IMR-90 (cell line): ENCODE results near the gene RNPC3. TPM values are rescaled to one million over a fixed set of nuclear protein-coding genes. Genes with fewer than 3 reads are reported as not detected.

Source experiments
- ATAC-seq: fragments of 200-7000 bp; cut with Tn5 transposase; 2 replicates; pipeline ENCODE4 v1.9.1; 2020; ENCODE audit warnings: low read depth, mild to moderate bottlenecking, moderate library complexity
- BruUV-seq: library from RNA; stranded (reverse); fragments of 400-500 nt; replicated peaks from 2 replicates; lab custom pipeline; 2021; lab: Mats Ljungman, UMichigan
- CTCF ChIA-PET: fragments of 300-600 bp; formaldehyde crosslinking; extraction: SDS; loops from one replicate; lab custom pipeline; 2021; ENCODE audit warnings: antibody characterized with exemption; lab: Yijun Ruan, JAX
- POLR2A ChIA-PET: fragments of 300-600 bp; sonication (Branson Sonifier 250); formaldehyde crosslinking; loops from one replicate; lab custom pipeline; 2022; ENCODE audit warnings: antibody characterized with exemption; ENCODE audit not compliant: unreplicated experiment; lab: Charles Lee
- DNase-seq: peaks from one replicate; pipeline ENCODE4 v3.0.0; 2013
- H2AFZ ChIP-seq: replicated peaks from 2 replicates; pipeline ENCODE3; 2013; ENCODE audit warnings: low read length, mild to moderate bottlenecking; ENCODE audit not compliant: poor library complexity
- H2AK5ac ChIP-seq: 2 replicates; pipeline ENCODE4 v1.6.1; 2013; ENCODE audit warnings: low read depth, low read length, inconsistent platforms
- H2AK9ac ChIP-seq: replicated peaks from 2 replicates; pipeline ENCODE3; 2013; ENCODE audit warnings: mild to moderate bottlenecking, low read depth, low read length, moderate library complexity; ENCODE audit not compliant: poor library complexity
- H2BK120ac ChIP-seq: 2 replicates; pipeline ENCODE4 v1.6.1; 2013; ENCODE audit warnings: low read depth, low read length, inconsistent platforms
- H2BK15ac ChIP-seq: 3 replicates; pipeline ENCODE4 v1.6.1; 2013; ENCODE audit warnings: low read depth, low read length, inconsistent platforms
- H2BK20ac ChIP-seq: 2 replicates; pipeline ENCODE4 v1.6.1; 2013; ENCODE audit warnings: low read depth, mild to moderate bottlenecking, inconsistent platforms, low read length, moderate library complexity
- H2BK5ac ChIP-seq: 2 replicates; pipeline ENCODE4 v1.6.1; 2013; ENCODE audit warnings: mild to moderate bottlenecking, low read depth, low read length, inconsistent platforms; ENCODE audit not compliant: poor library complexity, severe bottlenecking
- H3K14ac ChIP-seq: replicated peaks from 2 replicates; pipeline ENCODE4 v1.6.1; 2013; ENCODE audit warnings: low read depth, low read length, inconsistent platforms
- H3K18ac ChIP-seq: 2 replicates; pipeline ENCODE4 v1.6.1; 2013; ENCODE audit warnings: low read depth, low read length, control low read depth
- H3K23ac ChIP-seq: 2 replicates; pipeline ENCODE4 v1.6.1; 2013; ENCODE audit warnings: low read depth, low read length, inconsistent platforms
- H3K27ac ChIP-seq: 2 replicates; pipeline ENCODE4 v1.5.1; 2013; ENCODE audit warnings: mild to moderate bottlenecking, control low read depth, low read length; ENCODE audit not compliant: insufficient read depth
- H3K27me3 ChIP-seq: 2 replicates; pipeline ENCODE4 v1.6.1; 2013; ENCODE audit warnings: low read length; ENCODE audit not compliant: control insufficient read depth, insufficient read depth
- H3K36me3 ChIP-seq: 2 replicates; pipeline ENCODE4 v1.6.1; 2013; ENCODE audit warnings: low read length, mixed read lengths; ENCODE audit not compliant: control insufficient read depth, insufficient read depth
- H3K4ac ChIP-seq: 2 replicates; pipeline ENCODE4 v1.6.1; 2013; ENCODE audit warnings: low read depth, low read length, inconsistent platforms
- H3K4me1 ChIP-seq: 2 replicates; pipeline ENCODE4 v1.6.1; 2013; ENCODE audit warnings: low read length, mixed read lengths; ENCODE audit not compliant: control insufficient read depth, insufficient read depth
- H3K4me2 ChIP-seq: 2 replicates; pipeline ENCODE4 v1.6.1; 2013; ENCODE audit warnings: low read depth, mild to moderate bottlenecking, control low read depth, low read length, moderate library complexity
- H3K4me3 ChIP-seq: 2 replicates; pipeline ENCODE4 v1.5.1; 2013; ENCODE audit warnings: low read depth, mild to moderate bottlenecking, control low read depth, low read length, moderate library complexity; ENCODE audit not compliant: insufficient read depth
- H3K56ac ChIP-seq: 2 replicates; pipeline ENCODE4 v1.6.1; 2013; ENCODE audit warnings: low read length, inconsistent platforms; ENCODE audit not compliant: insufficient read depth; ENCODE audit errors: extremely low read depth
- H3K79me1 ChIP-seq, 2 experiments: 2 replicates each; pipeline ENCODE4 v1.6.1; 2013; ENCODE audit warnings: low read length in 2 of 2, inconsistent platforms in 1 of 2, low read depth in 1 of 2
- H3K9ac ChIP-seq: 2 replicates; pipeline ENCODE4 v1.6.1; 2013; ENCODE audit warnings: low read depth, low read length, control low read depth
- H3K9me1 ChIP-seq: 2 replicates; pipeline ENCODE4 v1.6.1; 2013; ENCODE audit warnings: low read length, inconsistent platforms; ENCODE audit not compliant: insufficient read depth
- H3K9me3 ChIP-seq: 2 replicates; pipeline ENCODE4 v1.6.1; 2013; ENCODE audit warnings: low read length; ENCODE audit not compliant: control insufficient read depth, insufficient read depth
- H4K20me1 ChIP-seq: 2 replicates; pipeline ENCODE4 v1.6.1; 2013; ENCODE audit warnings: low read length, inconsistent platforms; ENCODE audit not compliant: insufficient read depth
- H4K5ac ChIP-seq: 2 replicates; pipeline ENCODE4 v1.6.1; 2013; ENCODE audit warnings: mild to moderate bottlenecking, low read depth, low read length, control low read depth
- H4K8ac ChIP-seq, 2 experiments: 2 replicates each; pipeline ENCODE4 v1.6.1; 2013; ENCODE audit warnings: low read depth in 2 of 2, low read length in 2 of 2, control low read depth in 1 of 2, inconsistent platforms in 1 of 2
- H4K91ac ChIP-seq: 2 replicates; pipeline ENCODE4 v1.6.1; 2013; ENCODE audit warnings: low read depth, low read length, inconsistent platforms; ENCODE audit not compliant: insufficient read depth
- BHLHE40 ChIP-seq: fragments of 150-350 bp; IDR thresholded peaks from 2 replicates; pipeline ENCODE4 v1.6.1; 2016; ENCODE audit warnings: mild to moderate bottlenecking, low read depth, low read length
- CHD1 ChIP-seq: IDR thresholded peaks from 2 replicates; pipeline ENCODE4 v1.6.1; 2012; ENCODE audit warnings: low read depth, low read length, improper control_type of control experiment
- FOS ChIP-seq: fragments of 150-350 bp; IDR thresholded peaks from 2 replicates; pipeline ENCODE4 v1.6.1; 2016; ENCODE audit warnings: low read depth, low read length
- MAFK ChIP-seq: IDR thresholded peaks from 2 replicates; pipeline ENCODE4 v1.6.1; 2012; ENCODE audit warnings: low read depth, low read length, improper control_type of control experiment
- MAZ ChIP-seq: IDR thresholded peaks from 2 replicates; pipeline ENCODE4 v1.6.1; 2012; ENCODE audit warnings: low read depth, mild to moderate bottlenecking, low read length, improper control_type of control experiment, moderate library complexity, borderline replicate concordance
- NFE2L2 ChIP-seq: fragments of 150-350 bp; IDR thresholded peaks from 2 replicates; pipeline ENCODE4 v1.6.1; 2016; ENCODE audit warnings: low read depth, mild to moderate bottlenecking, low read length
- RAD21 ChIP-seq: IDR thresholded peaks from 2 replicates; pipeline ENCODE4 v1.6.1; 2012; ENCODE audit warnings: low read length, improper control_type of control experiment
- RFX5 ChIP-seq: IDR thresholded peaks from 2 replicates; pipeline ENCODE4 v1.8.0; 2012; ENCODE audit warnings: low read depth, mild to moderate bottlenecking, low read length, moderate library complexity
- SMC3 ChIP-seq: fragments of 150-350 bp; IDR thresholded peaks from 2 replicates; pipeline ENCODE4 v1.6.1; 2016; ENCODE audit warnings: low read depth, mild to moderate bottlenecking, antibody characterized with exemption, low read length, moderate library complexity
- WGBS, 2 experiments: methylation state at CpG; one replicate each; pipeline versions ENCODE4 v1.1.5 to v1.1.7; 2013; ENCODE audit warnings: missing lambda C conversion rate in 2 of 2; ENCODE audit not compliant: insufficient read length in 1 of 2; ENCODE audit errors: extremely low coverage in 2 of 2; 5-methylcytosine and 5-hydroxymethylcytosine counted together
- dilution Hi-C: fragments of 300-500 bp; cut with HindIII; formaldehyde crosslinking; loops from one replicate; pipeline ENCODE4 v1.14.3; 2018; ENCODE audit warnings: low sequenced_read_pairs; ENCODE audit not compliant: unreplicated experiment
- in situ Hi-C: fragments of 300-500 bp; cut with MboI; formaldehyde crosslinking; loops from 3 replicates; pipeline ENCODE4 v1.14.3; 2019; ENCODE audit warnings: low sequenced_read_pairs, inconsistent platforms, mixed read lengths
- intact Hi-C: fragments of 100-400 bp; cut with micrococcal nuclease; formaldehyde crosslinking; loops from 2 replicates; pipeline ENCODE4 v1.10.0; 2022
- polyA plus RNA-seq, 3 experiments: library from polyadenylated mRNA; depleted of rRNA; stranded (reverse); fragments of >200 nt; gene quantifications; 2 replicates each; pipeline ENCODE4 v1.2.3, GENCODE V29; 2012; ENCODE audit warnings: low replicate concordance in 1 of 3
- total RNA-seq: library from RNA; depleted of rRNA; stranded (reverse); fragments of >200 nt; gene quantifications from 2 replicates; pipeline ENCODE4 v1.2.3, GENCODE V29; 2012

Gene RNPC3
- total and polyA plus RNA-seq, 2 of the 4 experiments (the other 2 are of a cell fraction) = 3.8 to 9.9 TPM

DNA sequence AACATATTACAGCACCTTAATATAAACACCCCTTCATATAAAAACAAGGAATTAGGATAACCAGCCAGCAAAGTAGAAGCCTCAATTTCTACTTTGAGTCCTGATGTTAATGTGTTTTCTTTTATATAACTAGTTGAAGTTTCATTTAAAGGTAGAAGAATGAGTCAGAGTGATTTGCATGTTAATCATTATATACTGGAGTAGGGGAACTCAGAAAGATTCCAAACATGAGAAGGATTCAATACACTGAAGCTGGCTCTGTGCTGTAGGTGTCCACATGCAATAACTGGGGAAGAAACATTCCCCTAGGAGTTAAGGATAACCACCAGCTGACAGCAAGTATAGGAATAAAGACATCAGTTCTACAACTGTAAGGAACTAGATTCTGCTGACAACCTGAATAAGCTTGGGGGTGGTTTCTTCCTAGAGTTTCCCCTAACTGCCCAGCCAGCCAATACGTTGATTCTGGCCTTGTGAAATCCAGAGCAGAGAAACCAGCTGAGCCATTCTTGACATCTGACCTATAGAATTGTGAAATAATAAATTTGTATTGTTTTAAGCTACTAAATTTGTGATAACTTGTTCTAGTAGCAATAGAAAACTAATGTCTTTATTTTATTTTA is 33.4 kb upstream of the RNPC3 start:
- Histone ChIP-seq H3K14ac (no peak overlapping the region), H4K5ac (no peak overlapping the region), H3K23ac (no peak overlapping the region), H4K8ac (no peak overlapping the region), H3K27me3 (no peaks in the 10 kb centered on the region), H3K9me1 (no peaks in the 10 kb centered on the region), H2BK5ac (no peak overlapping the region), H3K79me1 (no peaks in the 10 kb centered on the region), H3K4me1 (no peaks in the 10 kb centered on the region), H3K4me2 (no peak overlapping the region), H3K4me3 (no peak overlapping the region), H2BK15ac (no peak overlapping the region), H4K20me1 (no peaks in the 10 kb centered on the region), H3K36me3 (no peaks in the 10 kb centered on the region), H3K18ac (no peak overlapping the region), H2BK20ac (no peak overlapping the region), H3K56ac (no peak overlapping the region), H2AFZ (no peak overlapping the region), H4K91ac (no peak overlapping the region), H3K9ac (no peak overlapping the region), H3K9me3 (no peaks in the 10 kb centered on the region), H2AK9ac (no peak overlapping the region), H3K4ac (no peak overlapping the region), H2BK120ac (no peak overlapping the region), H2AK5ac (no peak overlapping the region), H3K27ac (no peak overlapping the region)
- no peak for DNase-seq
- in situ Hi-C loops (no loop called here), intact Hi-C loops (no loop called here), dilution Hi-C loops (no loop called here)
- no TSS peak for BruUV-seq
- ChIA-PET CTCF (no interaction called here), POLR2A (no interaction called here)
- TF ChIP-seq MAZ (no peak), NFE2L2 (no peak), FOS (no peak), SMC3 (no peak), MAFK (no peak), CHD1 (no peak), BHLHE40 (no peak), RFX5 (no peak), RAD21 (no peak)
- no CpG with 5 or more reads among the region's 1 CpG for WGBS, 2 experiments
- no peak for ATAC-seq
